GM10248 (cell line): ENCODE measurements around the gene HSPA12B.

Experiments used
- CTCF ChIA-PET: fragments of 300-600 bp; sonication (Branson Sonifier 250); formaldehyde crosslinking; extraction: SDS; loops from one replicate; lab custom pipeline; 2021; ENCODE audit warnings: antibody characterized with exemption; lab: Yijun Ruan, JAX
- POLR2A ChIA-PET: fragments of 350-650 bp; sonication (Branson Sonifier 250); formaldehyde crosslinking; extraction: SDS; loops from one replicate; lab custom pipeline; 2020; ENCODE audit warnings: antibody characterized with exemption; lab: Yijun Ruan, JAX
- DNase-seq: peaks from one replicate; pipeline ENCODE4 v3.0.0; 2012; ENCODE audit errors: extremely low spot score
- TF ChIP-seq, protein P1 (sequence below): IDR thresholded peaks from 2 replicates; pipeline ENCODE4 v1.5.1; 2012; ENCODE audit warnings: mild to moderate bottlenecking, low read depth; ENCODE audit errors: extremely low read depth, missing control alignments, control extremely low read depth

The HSPA12B gene

DNA sequence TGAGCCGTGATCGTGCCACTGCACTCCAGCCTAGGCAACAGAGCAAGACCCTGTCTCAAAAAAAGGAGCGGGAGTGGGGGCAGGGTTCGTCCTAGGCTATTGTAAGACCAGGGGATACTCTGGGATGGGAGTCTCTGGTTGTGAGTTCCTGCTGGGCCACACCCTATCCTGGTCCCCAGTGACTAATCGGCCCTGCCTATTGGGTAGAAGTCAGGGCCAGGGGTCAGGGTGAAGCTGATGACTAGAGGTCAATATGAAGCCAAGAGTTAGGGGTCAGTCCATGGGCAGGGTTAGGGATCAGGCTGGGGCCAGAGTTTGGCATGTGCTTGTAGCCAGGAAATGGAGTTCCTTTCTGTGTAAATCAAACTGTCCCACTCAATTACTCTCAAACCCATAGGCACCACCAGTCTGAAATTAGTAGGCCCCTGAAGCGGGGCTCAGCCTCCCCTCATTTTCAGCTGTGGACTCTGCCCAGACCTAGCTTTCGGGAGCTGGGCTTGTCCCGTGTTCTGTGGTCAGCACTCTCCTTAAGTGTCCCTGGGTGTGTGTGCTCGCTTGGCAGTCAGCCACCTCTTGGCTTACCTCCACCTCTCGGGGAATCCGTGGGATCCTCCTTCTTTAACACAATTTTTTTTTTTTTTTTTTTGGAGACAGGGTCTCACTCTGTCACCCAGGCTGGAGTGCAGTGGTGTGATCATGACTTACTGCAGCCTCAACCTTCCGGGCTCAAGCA lies 1.8 kb downstream of the HSPA12B start:
- TF ChIP-seq, protein P1, sequence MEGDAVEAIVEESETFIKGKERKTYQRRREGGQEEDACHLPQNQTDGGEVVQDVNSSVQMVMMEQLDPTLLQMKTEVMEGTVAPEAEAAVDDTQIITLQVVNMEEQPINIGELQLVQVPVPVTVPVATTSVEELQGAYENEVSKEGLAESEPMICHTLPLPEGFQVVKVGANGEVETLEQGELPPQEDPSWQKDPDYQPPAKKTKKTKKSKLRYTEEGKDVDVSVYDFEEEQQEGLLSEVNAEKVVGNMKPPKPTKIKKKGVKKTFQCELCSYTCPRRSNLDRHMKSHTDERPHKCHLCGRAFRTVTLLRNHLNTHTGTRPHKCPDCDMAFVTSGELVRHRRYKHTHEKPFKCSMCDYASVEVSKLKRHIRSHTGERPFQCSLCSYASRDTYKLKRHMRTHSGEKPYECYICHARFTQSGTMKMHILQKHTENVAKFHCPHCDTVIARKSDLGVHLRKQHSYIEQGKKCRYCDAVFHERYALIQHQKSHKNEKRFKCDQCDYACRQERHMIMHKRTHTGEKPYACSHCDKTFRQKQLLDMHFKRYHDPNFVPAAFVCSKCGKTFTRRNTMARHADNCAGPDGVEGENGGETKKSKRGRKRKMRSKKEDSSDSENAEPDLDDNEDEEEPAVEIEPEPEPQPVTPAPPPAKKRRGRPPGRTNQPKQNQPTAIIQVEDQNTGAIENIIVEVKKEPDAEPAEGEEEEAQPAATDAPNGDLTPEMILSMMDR = no peak
- CTCF ChIA-PET = interaction anchor here (3.3 kb wide), 1 partner anchor 24 kb away, joined by 11 read pairs; no protein-coding TSS in a partner anchor
- DNase-seq = no peak
- POLR2A ChIA-PET = no interaction called here

DNA sequence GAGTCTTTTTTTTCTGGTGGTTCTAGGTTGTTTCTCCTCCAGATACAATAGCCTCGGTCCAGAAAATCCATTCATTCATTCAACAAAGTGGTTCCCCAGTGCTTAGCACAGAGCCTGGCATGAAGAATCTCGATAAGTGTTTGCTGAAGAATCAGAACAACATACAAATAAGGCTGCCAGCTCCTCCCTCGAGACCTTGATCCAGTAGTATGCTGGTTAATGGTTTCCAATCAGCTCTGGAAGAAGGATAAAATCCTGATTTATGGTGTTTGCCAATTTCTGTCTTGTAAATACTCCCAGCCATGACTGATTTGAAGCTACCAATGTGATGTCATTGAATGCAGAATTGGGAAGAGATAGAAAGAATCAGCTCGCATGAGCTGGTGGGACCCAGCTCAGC lies 3.3 kb downstream of the HSPA12B start:
- ChIA-PET POLR2A (no interaction called here), CTCF (interaction anchor here (1.4 to 3.3 kb wide), 4 partner anchors 12 to 39 kb away, joined by 4 to 11 read pairs (median 4); no protein-coding TSS in a partner anchor)
- DNase-seq = no peak
- TF ChIP-seq, protein P1 = no peak

DNA sequence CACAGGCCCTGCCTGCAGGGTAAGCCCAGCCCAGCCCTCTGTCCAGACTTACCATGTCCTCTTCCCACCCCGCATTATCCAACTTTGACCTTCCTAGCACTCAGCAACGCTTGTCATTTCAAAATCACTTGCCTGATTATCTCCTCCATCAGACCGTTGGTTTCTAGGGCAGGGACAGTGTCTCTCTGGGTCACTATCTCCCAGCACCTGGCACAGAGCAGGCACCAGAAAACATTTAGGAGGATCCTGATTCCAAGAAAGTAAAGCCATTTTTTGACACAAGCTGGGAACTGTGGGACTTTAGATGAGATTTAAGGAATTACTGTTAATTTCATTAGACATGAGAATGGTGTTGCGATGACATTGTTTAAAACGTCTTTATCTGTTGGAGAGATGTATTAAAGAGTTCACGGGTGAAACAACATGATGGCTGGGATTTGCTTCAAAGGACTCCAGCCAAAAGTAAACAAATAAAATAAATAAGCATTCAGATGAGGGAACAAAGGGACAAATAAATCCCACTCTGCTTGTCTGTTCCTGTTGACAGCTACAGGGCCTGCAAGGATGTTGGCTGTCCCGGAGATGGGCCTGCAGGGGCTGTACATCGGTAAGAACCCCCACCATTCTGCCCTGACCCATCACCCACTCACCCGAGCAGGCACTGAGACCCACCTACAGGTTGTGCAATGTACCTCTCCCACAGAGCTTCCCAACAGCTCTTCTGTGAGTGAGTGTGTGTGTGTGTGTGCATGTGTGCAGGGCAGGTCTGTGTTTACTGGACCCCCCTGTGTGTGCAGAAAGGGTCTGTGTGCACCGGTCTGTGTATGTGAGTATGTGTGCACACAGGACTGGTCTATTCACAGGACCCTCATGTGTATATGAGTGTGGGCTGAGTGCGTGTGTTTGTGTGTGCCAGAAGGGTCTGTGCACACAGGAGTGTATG lies 5.9 kb downstream of the HSPA12B start:
- POLR2A ChIA-PET = no interaction called here
- TF ChIP-seq, protein P1 = no peak
- CTCF ChIA-PET = interaction anchor here (1.3 to 3.1 kb wide), 2 partner anchors 28 to 62 kb away, joined by 4 to 16 read pairs; no protein-coding TSS in a partner anchor
- no peak for DNase-seq

DNA sequence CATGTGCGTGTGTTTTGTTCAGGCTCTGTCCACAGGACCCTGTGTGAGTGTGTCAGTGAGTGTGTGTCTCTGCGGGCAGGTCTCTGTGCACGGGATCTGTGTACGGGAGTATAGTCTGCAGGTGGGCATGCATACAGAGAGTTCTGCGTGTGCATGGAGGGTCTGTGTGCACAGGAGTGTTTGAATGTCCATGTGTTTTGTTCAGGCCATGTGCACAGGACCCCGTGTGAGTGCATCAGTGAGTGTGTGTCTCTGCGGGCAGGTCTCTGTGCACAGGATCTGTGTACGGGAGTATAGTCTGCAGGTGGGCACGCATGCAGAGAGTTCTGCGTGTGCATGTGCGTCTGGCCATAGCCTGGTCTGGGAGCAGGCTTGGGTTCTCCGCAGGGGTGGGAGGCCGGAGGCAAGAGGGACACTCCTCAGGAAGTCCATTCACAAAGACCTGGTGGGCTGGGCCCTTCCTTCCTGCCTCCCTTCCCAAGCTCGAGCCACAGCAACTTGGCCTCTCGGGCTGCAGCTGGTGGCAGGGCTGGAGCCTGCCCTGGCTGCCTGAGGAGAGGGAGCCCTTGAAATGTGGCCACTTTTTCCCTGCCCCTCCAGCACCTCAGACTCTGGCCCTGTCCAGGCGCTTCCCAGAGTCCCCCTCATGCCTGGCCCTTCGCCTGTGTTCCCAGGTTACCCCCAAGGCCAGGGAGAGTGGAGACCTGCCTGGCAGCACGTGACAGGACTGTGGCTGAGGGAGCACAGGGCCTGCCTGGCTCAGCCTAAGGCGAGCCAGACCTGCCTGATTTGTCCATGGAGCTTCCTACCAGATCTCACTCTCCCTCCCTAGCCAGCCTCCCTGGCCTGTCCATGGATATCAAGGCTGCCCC lies 6.8 kb downstream of the HSPA12B start:
- ChIA-PET POLR2A (no interaction called here), CTCF (interaction anchor here (1.5 to 6.0 kb wide), 3 partner anchors 11 to 29 kb away, joined by 6 to 23 read pairs (median 16); no protein-coding TSS in a partner anchor)
- DNase-seq = no peak
- TF ChIP-seq, protein P1 = no peak

DNA sequence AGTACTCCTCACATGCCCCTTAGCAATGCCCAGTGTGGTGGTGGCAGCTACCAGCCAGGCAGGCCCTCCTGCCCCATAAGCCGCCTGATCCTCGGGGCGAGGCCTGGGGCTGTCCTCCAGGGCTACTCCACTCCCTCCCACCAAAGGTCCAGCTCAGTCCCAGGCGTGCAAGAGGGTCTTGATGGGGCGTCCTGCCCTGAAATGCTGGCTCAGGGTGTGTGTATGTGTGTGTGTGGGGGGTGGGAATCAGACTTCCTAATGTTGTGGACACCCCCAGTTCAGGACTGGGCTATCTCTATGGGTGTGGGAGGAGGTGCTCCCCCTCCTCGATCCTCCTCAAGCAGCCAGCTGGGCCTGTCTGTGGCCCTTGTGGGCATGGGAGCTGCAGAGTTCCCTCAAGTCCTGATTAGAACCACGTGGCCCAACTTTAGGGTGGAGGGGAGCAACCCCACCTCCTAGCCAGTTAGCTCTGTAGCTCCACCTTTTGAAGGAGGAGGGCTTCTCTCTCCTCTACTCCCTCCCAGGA lies 7.5 kb downstream of the HSPA12B start:
- POLR2A ChIA-PET = no interaction called here
- TF ChIP-seq, protein P1 = no peak
- CTCF ChIA-PET = interaction anchor here (1.1 to 6.0 kb wide), 6 partner anchors 11 to 332 kb away, joined by 3 to 23 read pairs (median 6); no protein-coding TSS in a partner anchor
- no peak for DNase-seq
